ENCODE results near the gene RMC1.
"Not testable (repeated sequence)": the region's sequence is repeated elsewhere in the genome, so short reads cannot be mapped to it uniquely, and the experiment has no call there.

Gene RMC1

GRCh38 chr18:23536204-23536603, 32.9 kb downstream of the RMC1 start:
- no peak for DNase-seq

GRCh38 chr18:23537274-23537673, 34.0 kb downstream of the RMC1 start:
- no peak for DNase-seq

- DNase-seq = no peak
Measured at GRCh38 chr18:23538001-23538400, 34.7 kb downstream of the RMC1 start.

- no peak for DNase-seq
Measured at GRCh38 chr18:23538870-23539269, 35.6 kb downstream of the RMC1 start.

GRCh38 chr18:23539296-23539695, 36.0 kb downstream of the RMC1 start:
- no peak for DNase-seq

GRCh38 chr18:23539911-23540525, 36.7 kb downstream of the RMC1 start:
- DNase-seq = no peak

GRCh38 chr18:23540867-23541266, 37.6 kb downstream of the RMC1 start:
- no peak for DNase-seq

GRCh38 chr18:23541349-23542093, 38.2 kb downstream of the RMC1 start:
- DNase-seq = no peak

GRCh38 chr18:23542461-23542860, 39.1 kb downstream of the RMC1 start:
- DNase-seq = no peak

- no peak for DNase-seq
Measured at GRCh38 chr18:23545247-23545789, 42.0 kb downstream of the RMC1 start.

- no peak for DNase-seq
Measured at GRCh38 chr18:23547306-23547705, 44.0 kb downstream of the RMC1 start.

GRCh38 chr18:23547846-23548245, 44.5 kb downstream of the RMC1 start:
- DNase-seq = no peak

GRCh38 chr18:23548275-23548674, 45.0 kb downstream of the RMC1 start:
- no peak for DNase-seq

- DNase-seq = no peak
Measured at GRCh38 chr18:23548719-23549118, 45.4 kb downstream of the RMC1 start.

- no peak for DNase-seq
Measured at GRCh38 chr18:23550898-23551297, 47.6 kb downstream of the RMC1 start.

- no peak for DNase-seq
Measured at GRCh38 chr18:23551978-23552377, 48.7 kb downstream of the RMC1 start.

- no peak for DNase-seq
Measured at GRCh38 chr18:23552505-23552904, 49.2 kb downstream of the RMC1 start.

GRCh38 chr18:23553887-23554286, 50.6 kb downstream of the RMC1 start:
- no peak for DNase-seq

- no peak for DNase-seq
Measured at GRCh38 chr18:23556145-23556780, 53.0 kb downstream of the RMC1 start.

GRCh38 chr18:23557511-23557910, 54.2 kb downstream of the RMC1 start:
- not testable (repeated sequence) for DNase-seq

GRCh38 chr18:23560186-23560585, 56.9 kb downstream of the RMC1 start:
- no peak for DNase-seq

- DNase-seq = no peak
Measured at GRCh38 chr18:23563377-23564043, 60.2 kb downstream of the RMC1 start.

GRCh38 chr18:23565916-23566547, 62.7 kb downstream of the RMC1 start:
- no peak for DNase-seq
